CD8-positive, alpha-beta memory T cell (primary cell): ENCODE data around the gene PTBP2. TPM values are rescaled to one million over a fixed set of nuclear protein-coding genes. Genes with fewer than 3 reads are reported as not detected.

Experiments
- CTCF ChIA-PET: fragments of 350-600 bp; sonication (Branson Sonifier 250); formaldehyde crosslinking; loops from one replicate; lab custom pipeline; 2021; ENCODE audit warnings: antibody characterized with exemption; lab: Charles Lee
- POLR2A ChIA-PET: fragments of 350-600 bp; sonication (Branson Sonifier 250); formaldehyde crosslinking; loops from one replicate; lab custom pipeline; 2021; ENCODE audit warnings: antibody characterized with exemption; lab: Charles Lee
- DNase-seq, 5 donors: peaks; one replicate each; pipeline versions ENCODE4 v3.0.0 to v3.0.0-alpha.2; 2020 to 2022; ENCODE audit warnings: mixed read lengths in 1 of 5
- H3K27ac ChIP-seq: one replicate; pipeline ENCODE4 v1.7.0; 2013; ENCODE audit warnings: low read depth, mild to moderate bottlenecking, low read length, moderate library complexity
- H3K27me3 ChIP-seq: 2 replicates; pipeline ENCODE4 v1.7.0; 2013; ENCODE audit warnings: low read length, mild to moderate bottlenecking; ENCODE audit not compliant: insufficient read depth, poor library complexity, severe bottlenecking
- H3K36me3 ChIP-seq: 2 replicates; pipeline ENCODE4 v1.7.0; 2013; ENCODE audit warnings: mild to moderate bottlenecking, low read length, moderate library complexity; ENCODE audit not compliant: insufficient read depth
- H3K4me1 ChIP-seq: 2 replicates; pipeline ENCODE4 v1.7.0; 2013; ENCODE audit warnings: mild to moderate bottlenecking, low read length, moderate library complexity; ENCODE audit not compliant: insufficient read depth
- H3K4me3 ChIP-seq: 2 replicates; pipeline ENCODE4 v1.7.0; 2013; ENCODE audit warnings: mild to moderate bottlenecking, low read length
- H3K9me3 ChIP-seq: 2 replicates; pipeline ENCODE4 v1.7.0; 2013; ENCODE audit warnings: mild to moderate bottlenecking, low read length
- H3K27ac Mint-ChIP-seq, 8 donors: one replicate each; pipeline ENCODE4 v1.8.0; 2020 to 2021; ENCODE audit warnings: mixed read lengths in 8 of 8, mild to moderate bottlenecking in 6 of 8, inconsistent platforms in 3 of 8, moderate library complexity in 3 of 8
- H3K27me3 Mint-ChIP-seq, 2 donors: one replicate each; pipeline ENCODE4 v1.8.0; 2020 to 2021; ENCODE audit warnings: mixed read lengths in 2 of 2, mild to moderate bottlenecking in 1 of 2, moderate library complexity in 1 of 2
- H3K36me3 Mint-ChIP-seq, 3 donors: one replicate each; pipeline ENCODE4 v1.8.0; 2020 to 2021; ENCODE audit warnings: mixed read lengths in 3 of 3, inconsistent platforms in 1 of 3, mild to moderate bottlenecking in 1 of 3
- H3K4me1 Mint-ChIP-seq, 3 donors: one replicate each; pipeline ENCODE4 v1.8.0; 2020 to 2021; ENCODE audit warnings: mixed read lengths in 3 of 3, inconsistent platforms in 1 of 3, mild to moderate bottlenecking in 1 of 3
- H3K4me3 Mint-ChIP-seq, 7 donors: one replicate each; pipeline ENCODE4 v1.8.0; 2020 to 2021; ENCODE audit warnings: mixed read lengths in 7 of 7, mild to moderate bottlenecking in 6 of 7, moderate library complexity in 4 of 7, inconsistent platforms in 2 of 7
- H3K9me3 Mint-ChIP-seq, 5 donors: one replicate each; pipeline ENCODE4 v1.8.0; 2020 to 2022; ENCODE audit warnings: mixed read lengths in 5 of 5, mild to moderate bottlenecking in 3 of 5, moderate library complexity in 2 of 5, inconsistent platforms in 1 of 5
- polyA plus RNA-seq: library from polyadenylated mRNA; unstranded; fragments of 300-500 nt; fragmentation: Illumina TruSeq; gene quantifications from one replicate; pipeline ENCODE4 v1.2.3, GENCODE V29; 2021
- total RNA-seq, 2 experiments: library from RNA; stranded (reverse); gene quantifications; one replicate each; pipeline ENCODE4 v1.2.3, GENCODE V29; 2021

Gene PTBP2, protein sequence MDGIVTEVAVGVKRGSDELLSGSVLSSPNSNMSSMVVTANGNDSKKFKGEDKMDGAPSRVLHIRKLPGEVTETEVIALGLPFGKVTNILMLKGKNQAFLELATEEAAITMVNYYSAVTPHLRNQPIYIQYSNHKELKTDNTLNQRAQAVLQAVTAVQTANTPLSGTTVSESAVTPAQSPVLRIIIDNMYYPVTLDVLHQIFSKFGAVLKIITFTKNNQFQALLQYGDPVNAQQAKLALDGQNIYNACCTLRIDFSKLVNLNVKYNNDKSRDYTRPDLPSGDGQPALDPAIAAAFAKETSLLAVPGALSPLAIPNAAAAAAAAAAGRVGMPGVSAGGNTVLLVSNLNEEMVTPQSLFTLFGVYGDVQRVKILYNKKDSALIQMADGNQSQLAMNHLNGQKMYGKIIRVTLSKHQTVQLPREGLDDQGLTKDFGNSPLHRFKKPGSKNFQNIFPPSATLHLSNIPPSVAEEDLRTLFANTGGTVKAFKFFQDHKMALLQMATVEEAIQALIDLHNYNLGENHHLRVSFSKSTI
- 10 to 100 TPM in 1 of 2 experiments, 1 to 10 TPM in 1; 9.4 to 12.0 TPM for total RNA-seq
- 4.0 TPM for polyA plus RNA-seq

DNA sequence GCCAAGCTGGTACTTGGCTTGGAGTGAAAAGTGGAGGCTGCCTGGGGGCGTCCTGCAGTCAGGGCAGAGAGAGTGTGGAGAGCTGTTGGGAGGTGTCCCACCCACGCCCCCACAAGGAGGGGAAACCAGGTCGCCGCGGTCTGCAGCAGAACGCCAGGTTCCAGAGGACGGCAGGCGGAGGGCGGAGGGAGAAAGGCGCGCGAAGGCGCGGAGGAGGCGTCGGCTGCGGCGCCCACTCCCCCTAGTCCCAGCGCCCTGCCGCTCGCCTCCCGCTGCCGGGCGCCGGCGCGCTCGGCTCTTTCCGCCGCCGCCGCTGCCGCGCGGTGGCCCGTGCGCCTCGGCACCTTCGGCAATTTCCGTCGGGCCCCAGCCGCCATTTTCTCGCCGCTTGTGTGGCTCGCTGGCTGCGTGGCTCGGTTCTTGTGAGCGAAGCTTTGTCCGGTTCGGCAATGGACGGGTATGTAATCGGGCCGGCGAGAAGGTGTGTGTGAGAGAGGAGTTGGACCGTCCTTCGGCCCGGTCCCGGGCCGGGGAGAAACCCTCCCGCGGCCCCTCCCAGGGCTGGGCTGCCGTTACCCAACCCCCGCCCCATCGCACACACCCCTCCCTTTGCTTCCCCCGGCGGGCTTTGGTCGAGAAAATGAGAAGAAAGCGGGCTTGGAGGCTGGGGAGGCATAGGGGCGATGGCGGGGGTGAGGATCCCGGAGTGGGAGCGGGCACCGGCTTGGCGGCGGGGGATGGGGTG lies at the start of gene PTBP2:
Gene PTBP2, plus strand, starts transcription at position 369 of the 745 bp plus-strand sequence. Its CDS starts 81 bp downstream, at position 450.
- no peaks in the 10 kb centered on the region for H3K36me3 ChIP-seq
- peak; percentile 73 to 88 (median 82) for DNase-seq
- peaks cover 16% of the 10 kb centered on the region for H3K4me1 ChIP-seq
- peak within 1 kb of the TSS; percentile 92 for H3K27ac ChIP-seq
- ChIA-PET CTCF (no interaction called here), POLR2A (interaction anchor here (0.6 to 0.9 kb wide), 2 partner anchors 16 to 1568 kb away, joined by 3 read pairs; no protein-coding TSS in a partner anchor)
- no peaks in the 10 kb centered on the region for H3K9me3 ChIP-seq
- peak within 1 kb of the TSS; percentile 92 to 100 (median 98) for H3K4me3 Mint-ChIP-seq
- peaks cover 24 to 35% (median 32%) of the 10 kb centered on the region in 3 donors for H3K4me1 Mint-ChIP-seq
- H3K27me3 Mint-ChIP-seq = no peaks in the 10 kb centered on the region
- H3K36me3 Mint-ChIP-seq = peaks cover 3 to 22% (median 4%) of the 10 kb centered on the region in 3 donors
- H3K27me3 ChIP-seq = no peaks in the 10 kb centered on the region
- no peaks in the 10 kb centered on the region for H3K9me3 Mint-ChIP-seq
- peak within 1 kb of the TSS; percentile 92 to 98 (median 96) for H3K27ac Mint-ChIP-seq
- H3K4me3 ChIP-seq = peak within 1 kb of the TSS; percentile 69

DNA sequence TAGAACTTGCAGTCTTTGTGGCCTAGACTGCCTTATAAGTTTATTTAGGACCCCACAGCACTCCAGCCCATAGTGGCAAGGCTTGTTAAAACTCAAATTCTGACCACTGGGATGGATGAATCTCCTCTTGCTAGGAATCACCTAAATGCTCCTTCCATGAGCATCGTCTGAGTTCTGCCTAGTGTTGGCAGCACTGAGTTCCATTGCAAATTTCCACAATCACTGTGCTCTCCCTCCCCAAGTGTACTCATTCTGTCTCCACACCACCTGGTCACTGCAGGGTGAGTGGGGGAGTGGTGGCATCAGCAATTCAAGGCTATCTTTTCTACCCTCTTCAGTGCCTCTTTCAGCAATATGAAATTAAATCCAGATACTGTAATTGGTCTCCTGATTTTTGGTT lies 46.7 kb upstream of the PTBP2 start:
- H3K4me3 Mint-ChIP-seq = no peak overlapping the region
- Histone ChIP-seq H3K27me3 (no peaks in the 10 kb centered on the region), H3K36me3 (no peaks in the 10 kb centered on the region), H3K4me1 (no peaks in the 10 kb centered on the region), H3K9me3 (no peaks in the 10 kb centered on the region), H3K4me3 (no peak overlapping the region), H3K27ac (no peak overlapping the region)
- peaks cover 18 to 25% (median 24%) of the 10 kb centered on the region in 5 donors for H3K9me3 Mint-ChIP-seq
- CTCF ChIA-PET = no interaction called here
- no peaks in the 10 kb centered on the region for H3K4me1 Mint-ChIP-seq
- peaks cover 0 to 4% of the 10 kb centered on the region in 2 donors for H3K27me3 Mint-ChIP-seq
- H3K27ac Mint-ChIP-seq = no peak overlapping the region
- H3K36me3 Mint-ChIP-seq = peaks cover 0 to 3% (median 0%) of the 10 kb centered on the region in 3 donors
- POLR2A ChIA-PET = no interaction called here
- no peak for DNase-seq

DNA sequence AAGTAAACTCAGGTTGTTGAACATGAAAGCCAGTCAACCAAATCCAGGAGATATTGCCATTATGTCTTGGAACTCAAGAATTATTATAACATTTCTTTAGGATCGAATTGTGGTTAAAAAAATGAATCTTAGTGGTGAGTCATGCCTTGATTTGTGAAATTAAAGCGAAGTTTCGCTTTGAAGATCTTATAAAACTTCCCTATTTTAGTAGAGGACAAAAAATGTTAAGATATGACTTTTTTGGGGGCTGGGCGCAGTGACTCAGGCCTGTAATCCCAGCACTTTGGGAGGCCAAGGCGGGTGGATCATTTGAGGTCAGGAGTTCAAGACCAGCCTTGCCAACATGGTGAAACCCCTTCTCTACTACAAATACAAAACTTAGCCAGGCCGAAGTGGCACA lies 39.5 kb upstream of the PTBP2 start:
- no peak overlapping the region for H3K27ac Mint-ChIP-seq
- no peak overlapping the region for H3K4me3 Mint-ChIP-seq
- POLR2A ChIA-PET = no interaction called here
- H3K4me3 ChIP-seq = no peak overlapping the region
- no peak for DNase-seq
- no peaks in the 10 kb centered on the region for H3K36me3 Mint-ChIP-seq
- CTCF ChIA-PET = no interaction called here
- peaks cover 4 to 18% of the 10 kb centered on the region in 2 donors for H3K27me3 Mint-ChIP-seq
- no peaks in the 10 kb centered on the region for H3K4me1 Mint-ChIP-seq
- H3K9me3 Mint-ChIP-seq = peaks cover 0 to 10% (median 0%) of the 10 kb centered on the region in 5 donors
- no peaks in the 10 kb centered on the region for H3K27me3 ChIP-seq
- H3K4me1 ChIP-seq = no peaks in the 10 kb centered on the region
- no peaks in the 10 kb centered on the region for H3K36me3 ChIP-seq
- H3K27ac ChIP-seq = no peak overlapping the region
- H3K9me3 ChIP-seq = no peaks in the 10 kb centered on the region

DNA sequence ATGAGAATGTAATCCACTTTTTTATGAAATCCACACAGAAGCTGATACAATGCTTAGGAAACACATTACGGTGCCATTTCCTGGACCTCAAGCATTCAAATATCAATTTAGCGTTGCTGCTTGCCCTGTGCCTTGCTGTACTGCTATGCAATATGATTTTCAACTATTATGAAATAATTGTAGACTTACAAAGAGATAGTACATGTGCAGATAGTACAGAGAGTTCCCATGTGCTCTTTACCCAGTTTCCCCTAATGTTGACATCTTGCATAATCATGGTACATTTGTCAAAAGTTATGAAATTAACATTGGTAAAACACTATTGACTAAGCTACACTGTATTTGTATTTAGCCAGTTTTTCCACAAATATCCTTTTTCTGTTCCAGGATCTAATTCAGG lies 37.7 kb upstream of the PTBP2 start:
- no peak overlapping the region for H3K27ac Mint-ChIP-seq
- peaks cover 5 to 18% of the 10 kb centered on the region in 2 donors for H3K27me3 Mint-ChIP-seq
- no peak overlapping the region for H3K27ac ChIP-seq
- no peak overlapping the region for H3K4me3 Mint-ChIP-seq
- DNase-seq = no peak
- H3K9me3 Mint-ChIP-seq = peaks cover 0 to 10% (median 0%) of the 10 kb centered on the region in 5 donors
- no peaks in the 10 kb centered on the region for H3K4me1 ChIP-seq
- ChIA-PET POLR2A (no interaction called here), CTCF (no interaction called here)
- no peaks in the 10 kb centered on the region for H3K4me1 Mint-ChIP-seq
- H3K9me3 ChIP-seq = no peaks in the 10 kb centered on the region
- no peaks in the 10 kb centered on the region for H3K36me3 ChIP-seq
- no peaks in the 10 kb centered on the region for H3K36me3 Mint-ChIP-seq
- no peak overlapping the region for H3K4me3 ChIP-seq
- H3K27me3 ChIP-seq = no peaks in the 10 kb centered on the region

DNA sequence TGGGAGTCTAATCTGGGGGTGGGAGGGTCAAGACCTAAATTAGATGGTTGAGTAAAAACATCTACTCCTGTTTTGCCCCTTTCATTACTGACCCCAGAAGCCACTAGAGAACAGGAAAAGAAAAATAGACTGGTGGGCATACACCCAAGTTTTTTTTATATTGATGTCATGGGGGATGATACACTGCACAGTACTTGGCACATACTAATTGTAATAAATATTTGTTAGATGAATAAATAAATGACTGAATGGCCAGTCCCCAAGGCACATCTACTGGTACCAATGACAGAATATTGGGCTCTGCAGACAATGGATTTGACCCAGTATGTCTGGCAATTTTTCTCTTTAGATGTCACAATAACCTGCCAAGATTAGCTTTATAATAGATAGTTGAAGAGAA lies 36.8 kb upstream of the PTBP2 start:
- H3K4me3 ChIP-seq = no peak overlapping the region
- no peaks in the 10 kb centered on the region for H3K27me3 ChIP-seq
- ChIA-PET CTCF (no interaction called here), POLR2A (no interaction called here)
- no peaks in the 10 kb centered on the region for H3K4me1 ChIP-seq
- no peak overlapping the region for H3K27ac ChIP-seq
- H3K27ac Mint-ChIP-seq = no peak overlapping the region
- H3K36me3 ChIP-seq = no peaks in the 10 kb centered on the region
- H3K4me1 Mint-ChIP-seq = no peaks in the 10 kb centered on the region
- no peak overlapping the region for H3K4me3 Mint-ChIP-seq
- no peak for DNase-seq
- H3K9me3 Mint-ChIP-seq = peaks cover 0 to 7% (median 0%) of the 10 kb centered on the region in 5 donors
- H3K27me3 Mint-ChIP-seq = peaks cover 5 to 15% of the 10 kb centered on the region in 2 donors
- H3K9me3 ChIP-seq = no peaks in the 10 kb centered on the region
- H3K36me3 Mint-ChIP-seq = no peaks in the 10 kb centered on the region

DNA sequence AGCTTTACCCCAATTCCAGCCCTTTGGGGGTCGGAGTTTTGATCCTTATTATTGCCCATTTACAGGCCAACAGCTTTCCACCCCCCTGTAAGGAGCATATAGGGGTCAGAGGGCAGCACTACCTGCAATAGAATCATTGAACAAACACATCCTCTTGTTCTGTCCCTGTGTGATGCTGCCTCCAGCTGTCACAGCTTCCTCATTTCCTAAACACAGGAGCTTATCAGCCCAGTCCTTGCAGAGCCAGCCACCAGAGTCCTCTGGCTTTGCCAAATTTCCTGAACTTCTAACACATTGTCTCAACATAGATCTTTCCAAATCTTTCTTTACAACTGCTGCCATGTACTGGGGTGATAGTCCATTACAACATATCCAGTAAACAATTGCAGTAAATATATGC lies 32.8 kb upstream of the PTBP2 start:
- ChIA-PET POLR2A (no interaction called here), CTCF (no interaction called here)
- no peaks in the 10 kb centered on the region for H3K36me3 Mint-ChIP-seq
- peaks cover 1 to 4% of the 10 kb centered on the region in 2 donors for H3K27me3 Mint-ChIP-seq
- H3K36me3 ChIP-seq = no peaks in the 10 kb centered on the region
- no peaks in the 10 kb centered on the region for H3K4me1 Mint-ChIP-seq
- H3K27me3 ChIP-seq = no peaks in the 10 kb centered on the region
- no peak overlapping the region for H3K27ac ChIP-seq
- H3K27ac Mint-ChIP-seq = no peak overlapping the region
- no peak overlapping the region for H3K4me3 Mint-ChIP-seq
- H3K4me3 ChIP-seq = no peak overlapping the region
- DNase-seq = no peak
- no peaks in the 10 kb centered on the region for H3K9me3 ChIP-seq
- H3K4me1 ChIP-seq = no peaks in the 10 kb centered on the region
- H3K9me3 Mint-ChIP-seq = no peaks in the 10 kb centered on the region

DNA sequence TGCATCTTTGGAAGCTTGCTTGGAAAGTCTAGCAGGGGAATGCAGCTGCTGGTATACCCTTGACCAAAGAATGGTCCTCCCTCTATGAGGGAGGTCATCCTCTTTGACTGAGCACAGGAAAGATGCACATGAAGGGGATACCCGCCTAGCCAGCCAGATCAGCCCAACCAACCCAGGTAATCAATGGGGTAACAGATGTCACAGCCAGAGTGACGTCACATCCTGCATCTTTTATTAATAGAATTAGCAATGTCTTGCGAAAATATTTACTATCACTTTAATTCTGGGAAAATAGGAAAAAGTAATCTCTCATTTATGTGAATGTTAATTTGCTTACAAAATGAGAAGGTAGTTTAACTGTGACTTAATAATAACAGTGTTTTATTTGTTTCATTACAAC lies 25.6 kb upstream of the PTBP2 start:
- DNase-seq = no peak
- CTCF ChIA-PET = no interaction called here
- H3K36me3 Mint-ChIP-seq = peaks cover 0 to 11% (median 0%) of the 10 kb centered on the region in 3 donors
- no peak overlapping the region for H3K4me3 ChIP-seq
- H3K36me3 ChIP-seq = no peaks in the 10 kb centered on the region
- no peak overlapping the region for H3K27ac Mint-ChIP-seq
- no peaks in the 10 kb centered on the region for H3K4me1 ChIP-seq
- POLR2A ChIA-PET = no interaction called here
- H3K27ac ChIP-seq = no peak overlapping the region
- H3K27me3 ChIP-seq = no peaks in the 10 kb centered on the region
- H3K9me3 ChIP-seq = no peaks in the 10 kb centered on the region
- peaks cover 7 to 12% of the 10 kb centered on the region in 2 donors for H3K27me3 Mint-ChIP-seq
- H3K4me3 Mint-ChIP-seq = no peak overlapping the region
- peaks cover 0 to 10% (median 6%) of the 10 kb centered on the region in 5 donors for H3K9me3 Mint-ChIP-seq
- H3K4me1 Mint-ChIP-seq = no peaks in the 10 kb centered on the region
